Measurements from ENCODE around the gene DNER.

Gene DNER

DNA sequence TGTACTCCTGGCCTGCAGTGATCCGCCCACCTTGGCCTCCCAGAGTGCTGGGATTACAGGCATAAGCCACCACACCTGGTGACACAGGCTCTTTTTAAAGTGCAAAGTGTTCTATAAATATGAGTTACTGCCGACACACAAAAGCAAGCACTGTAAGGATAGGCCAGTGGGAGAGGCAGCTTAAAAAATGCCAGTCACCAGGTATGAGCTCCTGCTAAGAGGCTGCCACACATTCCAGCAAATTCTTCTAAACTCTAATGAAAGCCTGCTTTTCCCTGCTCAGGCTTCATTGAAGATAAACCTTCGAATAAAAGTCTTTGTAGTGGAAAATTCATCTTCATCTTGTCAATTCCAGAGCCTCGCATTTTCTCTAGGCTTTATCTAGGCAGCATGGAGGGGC lies 240.2 kb downstream of the DNER start:
- no peak for DNase-seq
- Histone ChIP-seq H3K4me1 (no peaks in the 10 kb centered on the region), H3K36me3 (no peaks in the 10 kb centered on the region), H3K27me3 (no peaks in the 10 kb centered on the region), H3K4me3 (ENCODE audit: low read depth, low read length) (no peak overlapping the region), H3K9me3 (no peaks in the 10 kb centered on the region)
- TF ChIP-seq, protein P1, sequence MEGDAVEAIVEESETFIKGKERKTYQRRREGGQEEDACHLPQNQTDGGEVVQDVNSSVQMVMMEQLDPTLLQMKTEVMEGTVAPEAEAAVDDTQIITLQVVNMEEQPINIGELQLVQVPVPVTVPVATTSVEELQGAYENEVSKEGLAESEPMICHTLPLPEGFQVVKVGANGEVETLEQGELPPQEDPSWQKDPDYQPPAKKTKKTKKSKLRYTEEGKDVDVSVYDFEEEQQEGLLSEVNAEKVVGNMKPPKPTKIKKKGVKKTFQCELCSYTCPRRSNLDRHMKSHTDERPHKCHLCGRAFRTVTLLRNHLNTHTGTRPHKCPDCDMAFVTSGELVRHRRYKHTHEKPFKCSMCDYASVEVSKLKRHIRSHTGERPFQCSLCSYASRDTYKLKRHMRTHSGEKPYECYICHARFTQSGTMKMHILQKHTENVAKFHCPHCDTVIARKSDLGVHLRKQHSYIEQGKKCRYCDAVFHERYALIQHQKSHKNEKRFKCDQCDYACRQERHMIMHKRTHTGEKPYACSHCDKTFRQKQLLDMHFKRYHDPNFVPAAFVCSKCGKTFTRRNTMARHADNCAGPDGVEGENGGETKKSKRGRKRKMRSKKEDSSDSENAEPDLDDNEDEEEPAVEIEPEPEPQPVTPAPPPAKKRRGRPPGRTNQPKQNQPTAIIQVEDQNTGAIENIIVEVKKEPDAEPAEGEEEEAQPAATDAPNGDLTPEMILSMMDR (IDR thresholded peaks at IDR 0.05; ENCODE audit: low read depth, low read length), result no peak

DNA sequence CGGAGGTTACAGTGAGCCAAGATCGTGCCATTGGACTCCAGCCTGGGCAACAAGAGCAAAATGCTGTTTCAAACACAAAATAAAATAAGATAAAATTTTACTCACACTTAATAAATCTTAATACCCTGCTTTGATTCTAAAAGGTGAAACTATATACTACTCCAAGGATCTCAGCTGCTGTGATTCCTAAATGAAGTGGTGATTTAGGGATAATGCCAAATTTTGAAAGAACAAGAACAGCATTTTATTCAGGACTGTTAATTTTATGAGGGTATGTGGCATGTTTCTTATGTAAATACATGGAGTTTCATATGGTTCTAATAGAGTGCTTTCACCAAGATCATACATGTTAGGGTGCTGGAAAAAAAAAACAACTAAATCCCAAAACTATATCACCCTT lies 243.6 kb downstream of the DNER start:
- H3K27me3 ChIP-seq, result no peaks in the 10 kb centered on the region
- TF ChIP-seq, protein P1 (IDR thresholded peaks at IDR 0.05; ENCODE audit: low read depth, low read length), result no peak
- no peak overlapping the region for H3K4me3 ChIP-seq (ENCODE audit: low read depth, low read length)
- no peaks in the 10 kb centered on the region for H3K36me3 ChIP-seq
- no peaks in the 10 kb centered on the region for H3K9me3 ChIP-seq
- DNase-seq, result no peak
- H3K4me1 ChIP-seq, result no peaks in the 10 kb centered on the region

DNA sequence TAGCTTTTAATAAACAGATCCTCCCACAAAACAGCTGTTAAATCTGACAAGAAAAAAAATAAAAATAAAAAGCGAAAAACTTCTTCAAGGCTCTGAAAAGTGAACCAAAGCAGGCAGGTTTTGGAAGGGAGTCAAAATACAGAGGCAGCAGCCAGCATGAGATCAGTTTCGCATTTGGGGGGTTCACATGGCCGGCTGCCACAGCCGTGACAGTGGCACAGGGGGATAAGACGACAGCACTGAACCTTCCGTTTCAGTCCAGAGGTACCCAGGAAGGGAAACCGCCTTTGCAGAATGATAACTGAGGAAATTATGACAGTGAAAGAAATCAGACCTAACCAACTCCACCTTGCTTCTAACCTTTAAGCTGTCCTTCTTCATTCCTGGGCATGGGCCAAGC lies 246.6 kb downstream of the DNER start:
- no peaks in the 10 kb centered on the region; the same call in 1 of the 2 replicates for H3K4me1 ChIP-seq
- no peaks in the 10 kb centered on the region for H3K9me3 ChIP-seq
- TF ChIP-seq, protein P1 (IDR thresholded peaks at IDR 0.05; ENCODE audit: low read depth, low read length), result no peak
- H3K36me3 ChIP-seq, result no peaks in the 10 kb centered on the region
- no peak overlapping the region for H3K4me3 ChIP-seq (ENCODE audit: low read depth, low read length)
- DNase-seq, result no peak
- H3K27me3 ChIP-seq, result no peaks in the 10 kb centered on the region

DNA sequence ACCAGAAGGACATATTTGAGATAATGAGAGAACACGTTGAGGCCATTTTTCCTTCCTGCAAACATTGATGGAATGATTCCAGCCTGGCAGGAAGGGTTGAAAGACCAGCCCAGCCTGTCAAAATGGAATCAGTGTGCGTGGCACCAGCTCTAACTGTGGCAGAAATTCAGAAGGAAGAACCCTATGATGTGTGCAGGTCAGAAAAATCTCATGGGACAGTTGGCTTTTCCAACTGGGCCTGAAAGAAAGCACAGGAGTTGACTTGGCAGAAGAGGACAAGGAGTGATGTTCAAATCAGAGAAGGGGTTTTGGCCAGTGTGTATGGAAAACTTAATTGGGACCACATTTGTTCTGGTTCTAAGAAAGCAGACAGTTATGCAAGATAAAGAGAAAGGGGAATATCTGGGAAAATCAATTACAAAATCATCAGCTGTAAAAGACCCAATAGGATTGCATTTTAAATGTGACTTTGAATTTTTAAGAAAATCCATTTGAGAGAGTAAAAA lies 250.5 kb downstream of the DNER start:
- TF ChIP-seq, protein P1 (IDR thresholded peaks at IDR 0.05; ENCODE audit: low read depth, low read length), result no peak
- Histone ChIP-seq H3K27me3 (no peaks in the 10 kb centered on the region), H3K9me3 (no peaks in the 10 kb centered on the region), H3K36me3 (no peaks in the 10 kb centered on the region), H3K4me1 (no peaks in the 10 kb centered on the region; the same call in 1 of the 2 replicates), H3K4me3 (ENCODE audit: low read depth, low read length) (no peak overlapping the region)
- no peak for DNase-seq

DNA sequence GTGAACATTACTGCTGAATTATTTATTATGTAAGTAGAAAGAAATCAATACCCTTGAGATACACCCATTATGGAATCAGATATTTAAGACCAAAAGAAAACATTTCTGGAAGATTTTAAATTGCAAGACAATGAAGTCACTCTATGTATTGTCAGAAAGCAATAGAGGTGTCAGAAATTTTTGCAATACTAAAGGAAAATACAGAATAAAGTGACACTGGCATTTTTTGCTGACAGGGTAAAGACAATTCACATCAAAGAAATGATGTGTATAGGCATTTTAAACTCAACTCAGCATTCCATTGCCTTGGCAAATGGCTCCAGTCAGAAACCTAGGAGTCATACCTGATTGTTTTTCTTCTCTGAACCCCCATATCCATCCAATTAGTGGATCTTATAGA lies 252.2 kb downstream of the DNER start:
- no peak for DNase-seq
- no peak overlapping the region for H3K4me3 ChIP-seq (ENCODE audit: low read depth, low read length)
- no peaks in the 10 kb centered on the region for H3K27me3 ChIP-seq
- no peaks in the 10 kb centered on the region for H3K9me3 ChIP-seq
- H3K36me3 ChIP-seq, result no peaks in the 10 kb centered on the region
- TF ChIP-seq, protein P1 (IDR thresholded peaks at IDR 0.05; ENCODE audit: low read depth, low read length), result no peak
- H3K4me1 ChIP-seq, result no peaks in the 10 kb centered on the region; the same call in 1 of the 2 replicates

DNA sequence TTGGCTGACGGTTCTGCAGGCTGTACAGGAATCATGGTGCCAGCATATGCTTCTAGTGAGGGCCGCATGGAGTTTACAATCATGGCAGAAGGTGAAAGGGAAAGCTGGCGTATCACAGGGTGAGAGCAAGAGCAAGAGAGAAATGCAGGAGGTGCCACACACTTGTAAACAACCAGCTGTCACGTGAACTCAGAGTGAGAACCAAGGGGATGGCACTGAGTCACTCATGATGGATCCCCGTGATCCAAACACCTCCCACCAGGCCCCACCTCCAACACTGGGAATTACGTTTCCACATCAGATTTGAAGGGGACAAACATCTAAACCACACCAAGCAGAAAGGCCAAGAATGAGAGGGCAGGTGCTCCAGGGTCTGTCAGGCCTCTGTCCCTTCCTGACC lies 258.3 kb downstream of the DNER start:
- Histone ChIP-seq H3K27me3 (no peaks in the 10 kb centered on the region), H3K4me1 (no peaks in the 10 kb centered on the region), H3K9me3 (no peaks in the 10 kb centered on the region), H3K36me3 (no peaks in the 10 kb centered on the region), H3K4me3 (ENCODE audit: low read depth, low read length) (no peak overlapping the region)
- TF ChIP-seq, protein P1 (IDR thresholded peaks at IDR 0.05; ENCODE audit: low read depth, low read length), result no peak
- DNase-seq, result no peak
